Smooth muscle cell of the brain vasculature (primary cell): Measurements from ENCODE around the gene EPB41L3.

Experiments
- DNase-seq: peaks from one replicate; pipeline ENCODE4 v3.0.0-alpha.2; 2012; ENCODE audit warnings: low read depth, low spot score

Gene EPB41L3

DNA sequence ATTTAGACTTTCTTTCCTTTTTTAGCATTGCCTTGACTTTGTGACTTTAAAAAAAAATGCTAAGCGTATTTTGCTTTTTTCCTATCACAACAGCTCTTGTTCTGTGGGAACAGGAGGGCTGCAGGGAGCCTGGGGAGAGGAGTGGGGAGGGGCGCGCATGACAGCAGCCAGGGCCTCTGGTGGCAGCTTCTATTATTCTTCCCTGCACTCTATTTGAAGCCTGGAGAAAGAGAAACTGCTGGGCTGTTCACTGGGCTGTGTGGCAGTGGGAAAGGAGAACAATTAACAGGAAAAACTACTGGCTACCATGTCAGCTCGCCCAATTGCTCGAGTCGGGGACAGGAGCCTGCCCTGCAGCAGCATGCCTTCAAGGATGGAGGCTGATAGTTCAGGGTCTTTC lies 129.3 kb downstream of the EPB41L3 start:
- no peak for DNase-seq

DNA sequence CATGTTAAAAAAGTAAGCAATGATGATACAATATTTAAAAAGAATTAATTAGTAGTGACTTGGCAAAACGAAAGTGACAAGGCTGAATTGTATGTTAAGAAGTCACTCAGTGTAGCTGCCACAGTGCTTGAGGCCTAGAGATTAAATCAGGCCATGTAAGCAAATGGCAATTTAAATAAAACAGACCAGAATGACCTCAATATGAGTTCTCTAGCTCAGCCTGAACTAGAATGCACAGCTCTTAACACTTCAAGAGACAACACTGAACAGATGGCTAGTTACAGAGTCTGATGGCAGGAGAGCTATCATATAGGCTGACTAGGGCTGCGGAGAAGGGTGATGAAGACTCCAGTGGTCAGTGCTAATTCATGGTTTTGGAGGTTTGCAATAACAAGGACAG lies 130.3 kb downstream of the EPB41L3 start:
- DNase-seq = no peak

DNA sequence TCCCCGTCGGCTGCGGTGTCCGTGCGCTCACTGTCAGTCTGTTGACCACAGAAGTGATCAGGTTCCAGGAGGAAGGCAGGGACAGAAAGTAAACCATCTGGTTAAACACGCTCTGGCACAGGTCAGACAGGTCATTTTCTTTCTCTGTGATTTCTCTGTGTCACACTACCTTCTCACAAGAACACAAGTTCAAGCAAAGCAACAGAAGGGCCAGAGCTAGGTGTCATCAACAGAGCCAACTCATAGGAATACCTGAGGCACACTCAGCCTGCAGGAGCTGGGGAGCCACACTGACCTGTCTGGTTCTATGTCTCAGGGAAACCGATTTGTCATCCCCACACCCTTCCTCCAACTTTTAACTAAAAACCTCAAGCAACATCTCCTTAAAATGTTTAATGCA lies 133.2 kb downstream of the EPB41L3 start:
- DNase-seq = no peak

DNA sequence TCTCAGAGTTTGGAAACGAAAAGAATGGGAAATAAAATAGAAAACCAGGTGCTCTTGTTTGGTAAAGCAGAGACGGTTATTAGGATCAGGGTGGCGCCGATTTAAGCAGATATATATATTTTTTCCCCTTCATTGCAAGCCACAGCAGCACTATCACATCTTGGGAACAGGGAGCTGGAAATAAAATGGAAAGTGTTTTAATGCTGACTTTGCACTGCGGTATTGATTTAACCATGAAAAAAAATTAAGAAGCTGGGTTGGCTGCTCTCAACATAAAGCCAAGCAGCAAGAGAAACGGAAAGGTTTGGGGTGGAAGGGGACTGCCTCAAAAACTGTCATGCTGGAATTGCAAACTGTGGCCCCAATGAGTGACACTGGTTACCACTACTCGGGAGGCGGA lies 145.5 kb downstream of the EPB41L3 start:
- DNase-seq = no peak

DNA sequence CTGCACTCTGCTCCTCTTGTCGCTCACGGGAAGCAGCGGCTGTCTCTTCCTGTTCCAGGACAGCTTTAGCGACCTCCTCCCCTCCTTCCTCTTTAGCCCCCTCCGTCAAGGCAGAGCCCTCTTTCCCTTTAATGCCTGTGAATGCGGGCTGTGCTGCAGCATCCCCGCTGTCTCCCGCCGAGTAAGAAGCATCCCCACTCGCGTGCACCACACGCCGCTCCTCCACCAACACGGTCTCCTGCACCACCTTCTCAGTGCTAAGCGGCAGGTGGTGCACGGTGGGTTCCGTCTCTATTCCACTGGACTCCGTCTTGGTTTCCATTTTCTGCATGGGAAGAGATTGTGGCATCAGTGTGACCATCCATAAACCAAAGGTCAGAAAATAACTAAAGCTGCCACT lies 146.7 kb downstream of the EPB41L3 start:
- DNase-seq = no peak

DNA sequence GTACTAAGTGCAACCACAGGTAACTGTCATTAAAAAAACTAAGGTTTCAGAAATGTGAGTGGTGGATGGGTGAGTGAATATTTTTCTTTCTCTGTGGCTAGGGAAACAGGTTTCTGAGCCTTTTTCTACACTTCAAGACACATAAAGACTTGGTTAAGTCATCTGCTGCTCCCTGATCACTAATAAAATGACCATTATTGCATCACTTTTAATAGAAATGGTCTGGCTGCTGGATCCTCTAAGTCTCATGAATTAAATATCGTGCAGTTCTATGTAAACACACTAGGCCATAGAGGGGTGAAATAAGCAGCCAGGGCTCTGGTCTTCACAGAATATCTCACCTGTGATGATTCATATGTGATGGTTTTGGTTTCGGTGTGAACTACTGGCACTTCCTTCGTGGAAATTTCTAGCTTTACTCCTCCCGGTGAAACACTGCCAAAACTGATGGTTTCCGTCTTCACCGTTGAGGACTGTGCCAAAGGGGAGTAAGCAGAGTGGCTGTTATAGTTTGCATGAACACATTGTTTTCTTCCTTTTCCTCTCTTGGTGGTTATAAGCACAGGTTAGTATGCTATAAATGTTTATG lies 147.8 kb downstream of the EPB41L3 start:
- DNase-seq = no peak

DNA sequence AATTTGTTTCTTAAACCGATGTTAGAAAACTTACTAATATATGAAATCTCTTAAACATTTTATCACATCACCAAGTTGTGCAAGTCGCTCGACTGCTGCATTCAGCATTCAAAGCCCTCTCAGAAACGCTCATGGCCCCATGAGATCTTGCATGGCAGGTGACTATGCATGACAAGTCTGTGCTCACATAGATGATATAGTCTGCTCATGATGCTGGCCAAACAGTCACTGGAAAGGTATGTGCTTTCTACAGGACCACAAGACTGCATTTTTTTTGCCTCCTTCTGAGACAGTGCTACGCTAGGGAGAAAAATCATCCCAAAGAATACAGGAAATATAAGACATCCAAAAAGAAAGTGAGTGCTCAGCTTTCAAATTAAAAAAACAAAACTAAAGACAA lies 150.0 kb downstream of the EPB41L3 start:
- no peak for DNase-seq

DNA sequence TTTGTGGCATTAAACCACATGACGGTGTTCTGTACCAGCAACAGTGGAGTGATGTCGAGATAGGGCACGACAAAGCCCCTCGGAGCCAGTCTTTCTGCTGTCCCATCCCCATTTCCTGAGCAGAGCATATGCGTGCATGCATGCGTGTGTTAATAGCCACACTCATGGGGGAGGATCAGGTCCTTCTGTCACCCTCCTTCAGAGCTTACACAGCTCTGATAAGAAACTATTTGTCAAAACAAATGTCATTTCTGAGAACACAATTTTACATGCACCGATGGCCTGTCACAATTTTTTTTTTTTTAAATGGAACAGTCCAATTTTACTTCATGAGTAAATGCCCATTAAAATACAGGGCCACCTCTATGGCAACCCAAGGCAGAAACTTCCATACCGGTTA lies 152.4 kb downstream of the EPB41L3 start:
- DNase-seq = no peak

DNA sequence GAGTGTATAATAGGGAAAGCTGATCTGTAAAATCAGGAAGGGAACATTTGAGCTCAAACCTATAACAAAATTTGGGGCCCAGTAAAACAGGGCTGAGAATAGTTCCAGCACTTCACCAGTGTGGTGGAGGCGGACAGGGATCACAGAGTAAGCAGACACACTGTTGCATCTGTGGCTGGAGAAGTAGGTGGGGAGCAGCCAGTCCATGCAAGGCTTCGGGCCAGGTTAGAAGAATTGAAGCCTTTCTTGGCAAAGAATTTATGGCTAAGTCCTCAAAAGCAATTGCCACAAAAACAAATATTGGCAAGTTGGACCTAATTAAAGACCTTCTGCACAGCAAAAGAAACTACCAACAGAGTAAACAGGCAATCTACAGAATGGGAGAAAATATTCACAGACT lies 154.4 kb downstream of the EPB41L3 start:
- no peak for DNase-seq

DNA sequence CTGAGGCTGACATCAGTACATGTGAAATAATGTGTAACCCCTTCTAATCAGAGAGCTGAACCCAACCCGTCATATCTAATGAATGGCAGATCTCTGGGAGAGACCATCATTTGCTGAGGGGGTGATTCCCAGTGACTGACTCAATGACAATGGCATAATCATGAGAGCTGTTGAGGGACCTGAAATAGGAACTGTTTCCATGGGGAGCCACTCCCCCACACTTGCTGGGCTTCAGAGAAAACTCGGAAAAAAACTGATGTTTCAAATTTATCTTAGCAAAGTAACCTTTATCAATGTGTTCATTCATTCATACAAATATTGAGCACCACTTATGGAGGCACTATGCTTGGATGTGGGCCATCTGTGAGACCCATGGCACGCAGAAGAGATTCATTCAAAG lies 154.9 kb downstream of the EPB41L3 start:
- DNase-seq = no peak

DNA sequence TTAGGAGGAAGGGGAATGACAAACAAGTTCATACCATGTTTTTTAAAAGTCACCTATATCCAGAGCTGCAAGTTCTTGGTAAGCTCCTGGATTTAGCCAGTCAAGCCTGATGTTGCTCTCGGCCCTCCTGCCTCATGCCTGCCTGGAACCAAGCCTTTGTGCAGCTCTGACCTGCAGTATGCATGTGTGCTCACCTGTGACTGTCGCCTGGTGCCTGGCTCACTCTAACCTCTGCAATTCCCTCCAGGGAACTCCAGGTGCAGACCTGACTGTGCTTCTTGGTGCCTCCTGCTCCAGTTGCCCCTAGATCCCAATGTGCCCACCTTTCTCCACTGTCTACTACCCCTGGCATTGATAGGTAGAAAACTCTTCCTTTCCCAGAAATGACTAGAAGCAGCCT lies 163.2 kb downstream of the EPB41L3 start:
- no peak for DNase-seq

DNA sequence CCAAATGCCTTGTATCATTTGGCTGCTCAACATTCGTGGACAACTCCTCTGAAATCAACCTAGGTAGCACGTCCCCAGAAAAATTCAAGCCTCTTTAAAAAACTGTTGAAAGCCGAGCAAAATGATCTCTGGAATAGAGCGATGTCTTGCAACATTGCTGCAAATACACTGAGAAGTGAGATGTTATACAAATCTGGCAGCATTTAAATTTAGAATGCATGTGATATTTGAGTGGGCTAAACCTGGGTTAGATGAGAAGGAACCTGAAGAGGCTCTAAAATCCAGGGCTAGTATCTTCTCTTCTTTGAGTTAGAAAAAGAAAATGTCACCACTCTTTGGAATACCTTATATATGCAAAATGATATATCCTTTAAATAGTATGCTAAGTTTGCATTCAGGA lies 166.8 kb downstream of the EPB41L3 start:
- no peak for DNase-seq

DNA sequence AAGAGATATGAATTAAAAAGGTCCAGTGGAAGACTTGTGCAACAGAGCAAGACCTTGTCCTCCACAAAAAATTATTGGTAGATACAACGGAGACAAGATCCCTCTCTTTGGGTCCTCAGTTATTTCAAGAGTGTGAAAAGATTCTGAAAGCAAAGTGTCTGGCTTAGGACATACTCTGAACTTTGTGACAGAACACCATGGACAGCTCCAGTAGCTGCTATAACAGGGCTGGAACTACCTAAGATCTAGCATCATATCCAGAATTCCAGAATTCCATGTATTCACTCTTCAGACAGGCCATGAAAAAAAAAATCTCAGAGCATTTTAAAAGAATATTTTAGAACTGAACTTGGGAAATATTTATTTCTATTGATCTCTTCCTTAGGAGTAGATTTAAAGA lies 173.5 kb downstream of the EPB41L3 start:
- no peak for DNase-seq

DNA sequence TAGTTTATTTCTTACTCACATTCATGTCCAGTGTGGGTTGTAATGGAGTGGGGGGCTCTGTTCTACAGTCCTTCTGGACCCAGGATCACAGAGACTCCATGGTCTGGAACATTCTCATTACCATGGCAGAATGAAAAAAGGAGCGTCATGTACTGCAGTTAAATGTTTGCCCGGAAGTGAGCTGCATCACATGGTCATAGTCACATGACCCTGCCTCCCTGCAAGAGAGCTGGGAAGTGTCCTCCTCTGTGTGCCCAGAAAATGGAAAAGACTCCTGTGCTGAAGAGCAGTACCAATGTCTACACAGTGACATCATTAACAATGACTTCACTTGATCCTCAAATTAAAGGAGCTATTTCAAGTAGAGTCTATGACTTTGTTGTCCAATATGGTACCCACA lies 174.3 kb downstream of the EPB41L3 start:
- DNase-seq = no peak

DNA sequence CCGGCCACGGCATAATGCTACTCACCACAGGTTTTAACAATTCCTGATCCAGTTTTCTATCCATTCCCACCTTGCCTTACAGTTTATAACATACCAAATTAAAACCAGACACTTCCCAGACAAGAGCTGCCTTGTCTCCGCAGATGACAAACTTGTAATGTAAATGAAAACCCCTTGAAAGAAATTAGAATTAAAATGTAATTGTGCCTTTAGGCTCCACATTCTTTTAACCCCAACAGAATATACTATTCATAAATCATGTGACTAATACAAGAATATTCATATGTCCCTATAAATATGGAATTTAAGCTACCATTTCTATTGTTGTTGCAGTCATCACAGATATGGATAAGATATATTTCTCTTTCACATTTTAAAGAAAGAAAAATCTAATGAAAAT lies 178.4 kb downstream of the EPB41L3 start:
- DNase-seq = no peak

DNA sequence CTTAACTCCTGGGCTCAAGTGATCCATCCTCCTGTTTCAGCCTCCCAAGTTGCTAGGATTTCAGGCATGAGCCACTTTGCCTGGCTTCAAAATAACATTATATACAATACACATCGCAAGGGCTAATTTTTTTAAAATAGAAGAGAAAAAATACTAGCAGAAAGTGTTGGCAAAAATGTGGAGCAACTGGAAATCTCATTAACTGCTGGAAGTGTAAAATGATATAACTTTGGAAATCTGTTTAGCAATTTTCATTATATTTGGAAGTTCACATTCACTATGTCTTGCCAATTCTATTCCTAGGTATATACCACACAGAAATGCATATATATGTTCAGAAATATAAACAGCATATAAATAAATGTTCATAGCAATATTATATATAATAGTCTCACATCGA lies 193.2 kb downstream of the EPB41L3 start:
- DNase-seq = no peak
